GM08714 (cell line): ENCODE results near the gene UNG.
"Not testable (repeated sequence)": the region's sequence is repeated elsewhere in the genome, so short reads cannot be mapped to it uniquely, and the experiment has no call there.

Source experiments
- H3K4me3 ChIP-seq: fragments of 200-500 bp; sonication (Bioruptor generic); 2 replicates; pipeline ENCODE4 v1.5.1; 2014; ENCODE audit warnings: mild to moderate bottlenecking, low read length, inconsistent platforms
- ZNF274 ChIP-seq: IDR thresholded peaks from 2 replicates; pipeline ENCODE4 v1.6.1; 2012; ENCODE audit warnings: mild to moderate bottlenecking, low read depth, low read length

The UNG gene

DNA sequence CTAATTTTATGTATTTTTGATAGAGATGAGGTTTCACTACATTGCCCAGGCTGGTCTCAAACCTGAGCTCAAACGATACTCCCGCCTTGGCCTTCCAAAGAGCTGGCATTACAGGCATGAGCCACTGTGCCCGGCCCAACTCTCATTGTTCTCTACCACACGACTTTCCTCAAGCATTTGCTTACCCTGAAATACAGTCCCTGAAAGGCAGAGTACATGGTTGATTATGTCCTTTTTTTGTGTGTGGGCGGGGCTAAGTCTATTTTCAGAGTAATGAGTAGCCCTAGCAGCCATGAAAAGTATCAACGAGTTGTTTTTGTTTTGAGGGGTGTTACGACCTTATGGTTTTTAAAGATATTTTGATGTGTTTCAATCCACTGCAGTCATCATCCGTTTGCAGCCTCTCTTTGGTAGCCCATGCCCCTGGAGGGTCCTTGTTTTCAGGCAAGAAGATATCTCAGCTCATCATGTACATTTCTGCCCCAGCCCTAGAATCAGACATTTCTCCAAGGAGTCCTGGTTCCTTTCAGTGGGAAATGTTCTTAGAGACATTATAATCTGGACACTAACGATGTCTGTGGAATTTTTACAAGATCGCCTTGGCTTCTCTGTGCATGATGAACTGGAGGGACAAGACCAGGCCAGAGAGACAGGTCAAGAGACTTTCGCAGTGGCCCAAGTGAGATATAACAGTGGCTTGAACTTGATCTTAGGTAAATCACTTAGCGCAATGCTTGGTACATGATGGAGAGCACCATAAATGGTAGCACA is 27.7 kb downstream of the UNG start:
- H3K4me3 ChIP-seq = no peak overlapping the region
- TF ChIP-seq ZNF274 = no peak

- no peak overlapping the region for H3K4me3 ChIP-seq
- TF ChIP-seq ZNF274 = no peak
Observed at GRCh38 chr12:109125791-109126190, 28.4 kb downstream of the UNG start.

DNA sequence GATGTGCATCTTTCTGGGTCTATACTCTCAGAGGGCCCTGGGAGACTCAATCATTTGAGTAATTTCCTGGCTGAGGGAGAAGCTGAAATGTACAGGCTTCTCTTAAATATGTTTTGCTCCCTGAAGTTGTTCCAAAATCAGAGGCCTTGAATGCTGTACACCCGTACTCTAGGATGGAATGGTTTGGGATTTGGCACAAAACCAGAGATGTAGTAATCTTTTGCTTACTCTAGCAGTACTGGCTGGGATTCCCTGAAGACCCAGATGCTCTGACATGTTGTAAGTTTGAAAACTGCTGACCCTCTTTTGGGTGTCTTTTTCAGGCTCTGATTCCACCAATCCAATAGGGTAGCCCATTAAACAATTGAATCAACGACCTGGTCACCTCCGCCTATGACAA is 29.4 kb downstream of the UNG start:
- no peak overlapping the region for H3K4me3 ChIP-seq
- TF ChIP-seq ZNF274 = no peak

- TF ChIP-seq ZNF274 = no peak
- no peak overlapping the region for H3K4me3 ChIP-seq
Observed at GRCh38 chr12:109127533-109128242, 30.3 kb downstream of the UNG start.

GRCh38 chr12:109130297-109131153 is 33.1 kb downstream of the UNG start:
- H3K4me3 ChIP-seq = no peak overlapping the region
- TF ChIP-seq ZNF274 = no peak

DNA sequence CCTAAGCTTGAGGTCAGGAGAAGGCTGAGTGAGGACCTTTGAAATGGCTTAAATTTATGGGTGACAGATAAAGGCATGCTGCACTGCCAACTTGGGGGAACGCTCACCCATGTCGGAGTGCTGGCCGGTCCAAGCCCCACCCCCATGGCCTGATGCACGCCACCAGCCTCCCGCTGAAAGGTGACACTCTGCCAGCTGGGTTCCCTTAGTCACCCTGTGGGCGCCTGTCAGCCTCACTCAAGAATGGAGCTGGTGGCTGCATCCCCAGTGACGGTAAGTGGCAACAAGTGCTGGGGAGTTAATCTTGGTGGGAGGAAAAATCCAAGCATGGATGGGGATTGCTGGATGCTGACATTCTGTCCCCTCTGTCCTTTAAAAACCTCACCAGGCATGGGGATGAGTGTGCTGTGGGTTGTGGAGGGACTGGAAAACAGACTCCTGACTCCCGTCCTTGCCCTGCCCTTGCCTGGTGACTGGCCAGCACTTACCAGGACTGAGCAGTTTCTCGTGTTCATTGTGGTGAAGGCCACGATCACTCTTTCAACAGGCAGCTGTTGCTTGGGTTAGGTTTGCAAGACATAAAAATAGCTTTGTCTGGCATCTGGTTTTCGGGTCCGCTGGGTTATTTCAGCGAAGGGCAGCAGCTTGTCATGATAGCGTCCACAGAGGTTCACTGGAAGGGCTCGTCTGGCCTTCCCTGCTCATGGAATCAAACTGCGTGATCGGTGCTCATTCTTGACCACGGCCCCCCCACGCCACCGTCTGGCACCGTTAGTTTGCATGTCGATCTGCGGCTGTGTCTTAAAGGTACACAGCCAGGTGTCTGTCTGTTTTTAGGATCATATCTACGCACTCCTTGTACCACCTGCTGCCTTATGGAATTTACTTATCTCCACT is 34.0 kb downstream of the UNG start:
- no peak for TF ChIP-seq ZNF274
- H3K4me3 ChIP-seq = no peak overlapping the region

GRCh38 chr12:109134186-109134917 is 37.0 kb downstream of the UNG start:
- no peak for TF ChIP-seq ZNF274

DNA sequence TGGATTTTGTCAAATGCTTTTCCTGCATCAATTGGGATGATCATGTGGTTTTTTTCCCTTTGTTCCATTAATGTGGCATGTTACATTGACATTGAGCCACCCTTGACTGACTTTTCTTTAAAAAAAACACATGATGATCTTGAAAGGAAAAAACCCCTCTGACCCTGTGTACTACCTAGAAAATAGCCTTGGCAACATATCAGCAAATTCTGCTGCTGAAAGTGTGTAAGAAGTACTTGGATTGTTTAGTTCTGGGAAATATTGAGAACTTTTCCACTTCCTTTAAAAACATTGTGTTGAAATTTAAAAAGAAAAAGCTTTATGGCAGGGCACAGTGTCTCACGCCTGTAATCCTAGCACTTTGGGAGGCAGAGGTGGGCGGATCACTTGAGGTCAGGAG is 39.7 kb downstream of the UNG start:
- TF ChIP-seq ZNF274 = no peak
- H3K4me3 ChIP-seq = no peak overlapping the region

More at GRCh38 chr12:109134186-109134917, 37.0 kb downstream of the UNG start:
- no peak overlapping the region for H3K4me3 ChIP-seq

DNA sequence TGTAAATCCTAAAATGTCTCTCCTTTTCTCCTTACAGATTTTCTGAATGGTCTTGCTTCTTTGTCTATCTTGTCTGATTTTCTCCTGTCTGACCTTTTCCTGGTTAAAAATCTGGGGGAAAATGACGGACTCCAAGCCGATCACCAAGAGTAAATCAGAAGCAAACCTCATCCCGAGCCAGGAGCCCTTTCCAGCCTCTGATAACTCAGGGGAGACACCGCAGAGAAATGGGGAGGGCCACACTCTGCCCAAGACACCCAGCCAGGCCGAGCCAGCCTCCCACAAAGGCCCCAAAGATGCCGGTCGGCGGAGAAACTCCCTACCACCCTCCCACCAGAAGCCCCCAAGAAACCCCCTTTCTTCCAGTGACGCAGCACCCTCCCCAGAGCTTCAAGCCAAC is 42.0 kb downstream of the UNG start:
- H3K4me3 ChIP-seq = no peak overlapping the region
- TF ChIP-seq ZNF274 = no peak

DNA sequence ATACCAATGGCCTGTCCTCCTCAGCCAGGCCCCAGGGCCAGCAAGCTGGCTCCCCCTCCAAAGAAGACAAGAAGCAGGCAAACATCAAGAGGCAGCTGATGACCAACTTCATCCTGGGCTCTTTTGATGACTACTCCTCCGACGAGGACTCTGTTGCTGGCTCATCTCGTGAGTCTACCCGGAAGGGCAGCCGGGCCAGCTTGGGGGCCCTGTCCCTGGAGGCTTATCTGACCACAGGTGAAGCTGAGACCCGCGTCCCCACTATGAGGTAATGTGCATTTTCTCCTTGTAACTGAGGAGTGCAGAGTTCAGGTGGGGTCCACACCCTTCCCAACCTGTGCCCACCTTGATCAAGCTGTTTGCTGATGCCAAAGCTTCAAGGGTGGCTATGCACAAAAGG is 42.4 kb downstream of the UNG start:
- no peak for TF ChIP-seq ZNF274
- H3K4me3 ChIP-seq = no peak overlapping the region

DNA sequence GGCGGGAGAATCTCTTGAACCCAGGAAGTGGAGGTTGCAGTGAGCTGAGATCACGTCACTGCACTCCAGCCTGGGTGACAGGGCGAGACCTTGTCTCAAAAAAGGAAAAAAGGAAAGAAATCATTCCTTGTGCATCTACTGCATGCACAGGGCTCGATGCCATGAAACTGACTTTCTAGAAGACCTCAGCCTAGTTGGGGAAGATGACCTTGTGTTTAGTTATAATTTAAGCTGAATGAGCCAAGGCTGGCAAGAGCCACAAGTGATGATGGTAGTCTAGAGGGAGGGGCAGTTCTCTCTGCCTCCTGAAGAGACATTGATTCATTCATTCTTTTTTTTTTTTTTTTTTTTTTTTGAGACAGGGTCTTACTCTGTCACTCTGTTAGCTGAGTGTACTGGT is 43.2 kb downstream of the UNG start:
- TF ChIP-seq ZNF274 = no peak
- H3K4me3 ChIP-seq = no peak overlapping the region

DNA sequence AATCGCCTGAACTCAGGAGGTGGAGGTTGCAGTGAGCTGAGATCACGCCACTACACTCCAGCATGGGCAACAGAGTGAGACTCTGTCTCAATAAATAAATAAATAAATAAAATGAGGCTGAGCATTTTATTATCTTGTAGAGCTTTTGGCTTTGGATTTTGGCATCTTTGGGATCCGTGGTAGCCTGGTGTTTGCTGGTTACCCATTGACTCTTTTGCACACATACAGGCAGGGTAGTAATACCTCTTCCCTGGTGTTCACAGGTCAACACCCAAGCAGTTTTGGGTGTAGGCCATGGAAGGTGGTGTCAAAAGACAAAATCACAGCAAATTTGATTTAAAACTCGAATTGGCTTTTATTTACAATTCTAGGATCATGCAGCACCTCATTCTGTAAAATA is 46.8 kb downstream of the UNG start:
- TF ChIP-seq ZNF274 = no peak
- no peak overlapping the region for H3K4me3 ChIP-seq

- not testable (repeated sequence) for H3K4me3 ChIP-seq
Observed at GRCh38 chr12:109147126-109147525, 49.7 kb downstream of the UNG start.
